ENCODE measurements around the gene BCOR.

DNA sequence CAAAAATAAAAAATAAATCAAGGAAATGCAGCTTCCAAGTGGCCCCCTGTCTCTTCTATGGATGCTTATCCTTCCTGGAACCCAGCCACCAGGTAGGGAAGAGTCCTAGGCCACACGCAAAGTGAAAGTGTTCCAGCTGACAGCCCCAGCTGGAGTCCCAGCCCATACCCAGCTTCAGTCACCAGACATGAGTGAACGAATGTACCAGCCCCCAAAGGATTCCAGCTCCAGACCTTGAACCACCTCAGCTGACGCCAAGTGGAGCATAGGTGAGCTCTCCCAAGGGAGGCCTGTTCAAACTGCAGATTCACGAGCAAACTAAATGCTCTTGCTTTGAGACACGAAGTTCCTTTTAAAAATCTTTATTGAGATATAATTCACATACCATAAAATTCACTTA lies 62.0 kb downstream of the BCOR start:
- TF ChIP-seq CTCF (conservative IDR thresholded peaks at IDR 0.05): no peak
- TF ChIP-seq EZH2 (IDR thresholded peaks at IDR 0.05; ENCODE audit: low read depth): no peak

All from PC-9 (cell line).